ENCODE data around the gene MATN4.
"Not testable (repeated sequence)": the region's sequence is repeated elsewhere in the genome, so short reads cannot be mapped to it uniquely, and the experiment has no call there.

The MATN4 gene

GRCh38 chr20:45308117-45308778 lies at the start of gene MATN4:
MATN4 (minus strand) TSS chr20:45308299; CDS start chr20:45305582, 2,717 bp downstream.
- DNase-seq (ENCODE audit: low read depth, low spot score) = no peak

- no peak for DNase-seq (ENCODE audit: low read depth, low spot score)
These were observed 47.3 kb upstream of the MATN4 start for GRCh38 chr20:45355209-45356084.

GRCh38 chr20:45354423-45355208 lies 46.5 kb upstream of the MATN4 start:
- no peak for DNase-seq (ENCODE audit: low read depth, low spot score)

- no peak for DNase-seq (ENCODE audit: low read depth, low spot score)
These were observed 45.6 kb upstream of the MATN4 start for GRCh38 chr20:45353746-45354145.

GRCh38 chr20:45352729-45353128 lies 44.6 kb upstream of the MATN4 start:
- DNase-seq (ENCODE audit: low read depth, low spot score) = no peak

GRCh38 chr20:45350795-45351194 lies 42.7 kb upstream of the MATN4 start:
- not testable (repeated sequence) for DNase-seq (ENCODE audit: low read depth, low spot score)

GRCh38 chr20:45350217-45350616 lies 42.1 kb upstream of the MATN4 start:
- DNase-seq (ENCODE audit: low read depth, low spot score) = no peak

- DNase-seq (ENCODE audit: low read depth, low spot score) = no peak
These were observed 40.1 kb upstream of the MATN4 start, which contains the start of gene SDC4 for GRCh38 chr20:45347936-45348778. SDC4 (minus strand) TSS chr20:45348424; CDS start chr20:45348384, 40 bp downstream.

- DNase-seq (ENCODE audit: low read depth, low spot score) = no peak
These were observed 39.3 kb upstream of the MATN4 start for GRCh38 chr20:45347297-45347935.

- DNase-seq (ENCODE audit: low read depth, low spot score) = no peak
These were observed 38.8 kb upstream of the MATN4 start for GRCh38 chr20:45346851-45347250.

GRCh38 chr20:45346291-45346718 lies 38.2 kb upstream of the MATN4 start:
- DNase-seq (ENCODE audit: low read depth, low spot score) = no peak

- no peak for DNase-seq (ENCODE audit: low read depth, low spot score)
These were observed 37.2 kb upstream of the MATN4 start for GRCh38 chr20:45345104-45345936.

GRCh38 chr20:45344168-45344860 lies 36.2 kb upstream of the MATN4 start:
- no peak for DNase-seq (ENCODE audit: low read depth, low spot score)

- no peak for DNase-seq (ENCODE audit: low read depth, low spot score)
These were observed 35.6 kb upstream of the MATN4 start for GRCh38 chr20:45343532-45344167.

- DNase-seq (ENCODE audit: low read depth, low spot score) = no peak
These were observed 34.9 kb upstream of the MATN4 start for GRCh38 chr20:45342855-45343531.

- DNase-seq (ENCODE audit: low read depth, low spot score) = no peak
These were observed 34.1 kb upstream of the MATN4 start for GRCh38 chr20:45341939-45342854.

- no peak for DNase-seq (ENCODE audit: low read depth, low spot score)
These were observed 33.5 kb upstream of the MATN4 start for GRCh38 chr20:45341579-45341938.
